ENCODE results near the gene HMCN2.

GRCh38 chr9:130346431-130346830 is 80.9 kb downstream of the HMCN2 start:
- TF ChIP-seq CTCF (IDR thresholded peaks at IDR 0.05) (no peak), POLR2A (IDR thresholded peaks at IDR 0.05) (no peak), POLR2AphosphoS5 (IDR thresholded peaks at IDR 0.05) (no peak)

All from suprapubic skin (tissue), 4 donors.